GM21619 (cell line): ENCODE measurements around the gene NDFIP1.
"Not testable (repeated sequence)": the region's sequence is repeated elsewhere in the genome, so short reads cannot be mapped to it uniquely, and the experiment has no call there.

Source experiments
- ATAC-seq: cut with Tn5 transposase; IDR thresholded peaks from one replicate; pipeline ENCODE4 v1.9.1; 2021; ENCODE audit not compliant: unreplicated experiment

NDFIP1 gene

DNA sequence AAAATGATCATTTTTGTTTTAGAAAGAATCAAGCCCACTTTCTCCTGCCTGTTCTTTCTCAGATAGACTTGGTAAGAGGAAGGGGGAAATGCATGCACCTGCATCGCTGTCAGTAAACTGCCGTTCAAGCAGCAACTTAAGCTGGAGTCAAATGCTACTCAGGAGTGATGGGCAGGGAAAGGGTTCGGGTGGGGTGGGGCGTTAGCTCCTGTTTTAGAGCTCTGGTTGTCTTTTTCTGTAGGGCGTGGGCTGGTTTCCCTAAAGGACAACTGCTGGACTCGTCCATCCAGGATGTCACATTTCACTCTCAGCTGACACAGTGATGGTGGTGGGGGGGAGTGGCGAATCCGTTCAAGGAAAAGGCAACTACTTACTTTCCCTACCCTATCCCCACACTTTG, 75.0 kb downstream of the NDFIP1 start:
- ATAC-seq = no peak

DNA sequence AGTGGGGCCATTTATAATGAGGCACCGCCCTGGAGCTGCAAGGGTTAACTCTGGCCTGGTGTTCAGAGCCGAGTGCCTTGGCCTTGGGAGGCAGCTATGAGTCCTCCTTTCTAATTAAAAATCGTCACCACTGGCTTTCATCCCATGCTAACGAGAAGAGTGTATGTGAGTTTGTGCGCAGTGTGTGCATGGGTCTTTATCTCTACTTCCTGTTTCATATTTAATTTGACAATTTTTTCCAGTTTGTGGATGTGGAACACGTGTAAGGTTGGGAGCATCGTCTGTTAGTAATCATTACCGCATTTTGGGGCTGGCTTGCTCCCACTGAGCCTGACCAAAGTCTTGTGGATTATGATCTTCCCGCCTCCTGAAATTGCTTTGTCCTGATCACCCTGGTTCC, 76.4 kb downstream of the NDFIP1 start:
- no peak for ATAC-seq

GRCh38 chr5:142186514-142186856, 77.9 kb downstream of the NDFIP1 start:
- ATAC-seq = no peak

DNA sequence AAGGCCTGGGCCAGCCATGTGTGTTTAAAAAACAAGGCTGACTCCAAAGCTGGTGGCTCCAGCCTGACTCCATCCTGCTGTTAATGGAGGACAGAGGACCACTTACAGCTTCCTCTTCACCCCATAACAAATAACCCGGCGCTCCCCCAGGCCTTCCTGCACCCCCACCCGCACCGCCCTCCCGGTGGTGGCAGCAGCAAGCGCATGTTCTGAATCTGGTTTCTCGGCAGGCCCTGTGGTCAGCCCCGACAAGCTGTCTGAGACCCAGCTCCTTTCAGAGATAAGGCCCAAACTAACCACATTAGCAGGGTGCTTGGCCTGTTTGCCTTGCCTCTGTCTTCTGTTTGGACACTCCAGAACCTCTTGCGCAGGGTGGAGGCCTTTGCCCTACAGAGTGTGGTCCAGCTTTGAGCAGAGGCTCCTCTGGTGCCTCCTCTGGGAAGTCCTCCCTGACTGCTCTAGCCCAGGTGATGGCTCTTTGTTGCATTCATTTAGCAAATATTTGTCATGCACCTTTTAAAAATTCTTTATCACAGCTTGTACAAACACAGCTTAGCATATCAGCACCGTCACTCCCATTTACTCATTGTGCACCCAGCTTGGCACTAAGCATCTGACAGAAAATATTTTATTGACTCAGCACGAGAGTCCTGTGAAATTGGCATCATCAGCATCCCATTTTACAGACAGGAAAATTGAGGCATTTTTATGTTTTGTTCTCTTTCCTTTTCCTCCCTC, 78.4 kb downstream of the NDFIP1 start:
- ATAC-seq = no peak

GRCh38 chr5:142188691-142189090, 80.1 kb downstream of the NDFIP1 start:
- not testable (repeated sequence) for ATAC-seq

DNA sequence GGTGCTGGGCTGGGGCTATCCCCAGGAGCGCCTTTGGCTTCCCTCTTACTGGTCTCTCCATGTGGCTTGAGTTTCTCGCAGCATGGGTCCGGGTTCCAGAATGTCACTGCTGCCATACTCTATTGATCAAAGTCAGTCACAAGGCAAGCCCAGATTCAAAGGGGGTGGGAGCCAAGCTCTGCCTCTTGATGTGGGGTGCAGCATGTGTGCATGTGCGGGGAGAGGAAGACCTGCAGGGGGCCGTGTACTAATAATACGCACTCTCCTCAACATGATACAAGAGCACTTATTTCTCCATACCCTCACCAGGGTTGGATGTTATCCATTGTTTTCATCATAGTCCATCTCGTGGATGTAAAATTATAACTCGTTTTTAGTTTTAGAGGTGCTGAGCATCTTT, 81.2 kb downstream of the NDFIP1 start:
- no peak for ATAC-seq

DNA sequence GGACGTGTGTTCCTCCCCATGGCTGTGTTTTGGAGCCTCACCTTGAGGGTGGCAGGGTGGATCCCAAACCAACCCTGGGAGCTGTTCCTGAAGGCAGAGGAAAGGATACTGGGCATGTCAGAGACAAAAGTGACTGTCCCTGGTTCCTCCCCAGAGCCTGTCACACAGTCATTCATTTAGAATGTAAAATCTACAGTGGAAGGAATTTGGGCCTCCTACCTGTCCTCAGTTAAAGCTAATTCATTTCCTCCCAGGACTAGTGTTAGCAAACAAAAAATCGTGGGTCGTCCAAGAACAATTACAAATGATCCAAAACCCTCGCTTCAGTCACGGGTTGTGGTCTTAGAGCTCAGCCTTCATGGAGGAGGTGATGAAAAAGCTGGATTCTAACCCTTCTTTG, 83.2 kb downstream of the NDFIP1 start:
- ATAC-seq = no peak

DNA sequence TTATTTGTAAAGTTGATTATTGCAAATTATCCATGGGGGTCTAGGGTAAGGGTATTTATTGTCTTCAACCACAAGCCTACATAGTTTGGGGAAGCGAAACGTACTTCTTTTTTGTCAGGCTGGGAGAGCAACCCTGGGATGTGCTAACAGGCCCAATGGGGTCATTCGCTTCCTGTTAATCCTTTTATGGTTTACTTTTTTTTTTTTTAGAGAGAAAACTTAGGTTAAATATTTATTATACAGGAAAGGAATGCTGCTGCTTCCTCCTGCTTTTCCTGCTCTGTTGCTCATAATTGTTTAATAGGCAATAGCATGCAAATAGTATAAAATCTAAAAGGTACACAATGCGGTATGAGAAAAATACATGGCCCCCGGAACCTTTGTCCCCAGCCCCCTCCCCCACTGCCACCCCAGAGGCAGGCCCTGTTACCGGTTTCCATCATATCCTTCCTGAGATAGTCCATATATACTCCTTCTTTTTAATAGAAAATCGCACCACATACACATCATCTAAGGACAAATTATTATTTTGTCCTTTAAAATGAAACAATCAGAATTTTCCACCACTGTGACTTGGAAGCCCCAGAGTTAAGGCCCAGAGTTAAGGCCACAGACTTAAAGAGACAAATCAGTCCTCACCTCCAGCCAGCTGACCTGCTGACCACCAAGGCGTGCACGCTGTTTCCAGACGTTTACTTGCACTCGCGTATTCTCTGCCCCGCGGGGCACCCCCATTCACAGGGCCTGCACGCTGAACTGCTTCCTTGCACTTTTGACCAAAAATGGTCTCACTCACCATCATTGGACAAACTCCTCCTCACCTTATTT, 83.9 kb downstream of the NDFIP1 start:
- no peak for ATAC-seq

DNA sequence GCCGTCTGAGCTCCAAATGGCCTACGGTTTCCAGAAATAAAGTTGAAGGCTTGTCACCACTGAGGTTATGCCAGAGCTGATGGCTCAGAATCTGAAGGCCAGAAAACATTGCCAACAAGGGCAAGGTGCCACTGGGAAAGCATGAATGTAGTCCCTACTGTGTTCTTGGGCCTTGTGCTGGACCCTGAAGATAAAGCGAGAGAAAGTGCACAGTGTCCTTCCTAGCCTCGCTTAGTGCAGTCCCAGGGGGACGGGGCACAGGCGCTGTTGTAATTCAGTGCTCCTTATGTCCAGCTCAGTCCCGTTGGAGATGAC, 84.5 kb downstream of the NDFIP1 start:
- no peak for ATAC-seq

- ATAC-seq = no peak
Observed at GRCh38 chr5:142197098-142197497, 88.5 kb downstream of the NDFIP1 start.

DNA sequence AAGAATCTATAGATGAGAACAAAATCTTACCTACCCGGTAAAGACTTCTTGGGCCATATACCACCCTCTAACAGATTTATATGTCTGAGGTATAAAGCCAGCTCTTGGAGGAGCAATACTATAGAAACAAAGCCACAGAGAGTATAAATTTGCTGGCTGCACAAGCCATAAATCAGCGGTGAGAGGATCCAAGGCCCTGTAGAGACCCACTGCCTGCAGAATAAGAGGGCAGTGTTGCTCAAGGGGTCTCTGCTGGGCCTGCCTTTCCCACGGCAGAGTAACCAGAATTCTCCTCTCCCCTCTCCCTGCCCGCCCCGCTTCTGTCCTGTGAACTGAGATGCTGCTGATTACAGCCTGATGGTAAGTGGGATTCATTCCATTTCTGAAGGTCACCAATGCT, 89.2 kb downstream of the NDFIP1 start:
- ATAC-seq = no peak

GRCh38 chr5:142199388-142199787, 90.8 kb downstream of the NDFIP1 start:
- no peak for ATAC-seq

GRCh38 chr5:142200387-142200786, 91.8 kb downstream of the NDFIP1 start:
- ATAC-seq = no peak

DNA sequence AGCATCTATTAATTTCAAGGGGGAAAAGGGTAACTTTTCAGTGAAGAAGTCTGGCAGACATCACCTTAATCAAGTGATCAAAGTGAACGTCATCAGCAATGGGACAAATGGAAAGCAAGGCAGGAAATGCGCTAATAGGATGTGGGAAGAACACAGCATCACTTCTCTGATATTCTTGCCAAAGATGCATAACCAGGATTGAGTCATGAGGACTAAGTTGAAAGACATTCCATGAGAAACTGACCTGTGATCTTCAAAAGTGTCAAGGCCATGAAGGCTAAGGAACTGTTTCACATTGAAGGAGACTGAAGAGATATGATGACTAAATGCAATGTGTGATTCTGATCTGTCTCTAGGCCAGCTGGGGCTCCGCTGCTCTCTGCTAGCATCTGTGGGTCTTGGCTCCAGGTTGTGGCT, 92.9 kb downstream of the NDFIP1 start:
- no peak for ATAC-seq

DNA sequence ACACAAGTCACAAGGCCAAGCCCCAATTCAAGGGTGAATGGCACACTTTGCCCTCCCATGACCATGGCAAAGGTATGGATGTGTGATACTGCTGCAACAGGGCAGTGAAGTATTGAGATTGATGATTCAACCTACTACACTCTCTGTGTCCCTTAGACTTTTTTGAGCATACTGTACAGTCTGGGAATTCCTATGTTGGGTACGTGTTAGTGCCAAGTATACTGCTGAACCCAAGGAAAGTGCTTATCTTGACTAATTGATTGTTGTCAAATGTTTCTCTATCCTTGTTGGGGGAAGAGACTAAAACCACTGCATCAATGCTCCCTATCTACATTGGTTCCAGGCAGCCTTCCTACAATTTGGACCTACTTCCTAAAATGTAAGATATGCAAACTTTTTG, 93.7 kb downstream of the NDFIP1 start:
- no peak for ATAC-seq
